Measurements from ENCODE around the gene IQSEC3. TPM values are rescaled to one million over a fixed set of nuclear protein-coding genes. Genes with fewer than 3 reads are reported as not detected.
A peak's percentile ranks its signal among the peaks of the same experiment; 100 is the strongest.

Gene IQSEC3
- total RNA-seq, 1 donor: 0.36 TPM

- H3K9me3 ChIP-seq (ENCODE audit: low read depth, low read length): no peaks in the 10 kb centered on the region
- H4K20me1 ChIP-seq (ENCODE audit: insufficient read depth, low read length): no peaks in the 10 kb centered on the region
- DNase-seq (ENCODE audit: insufficient read length, low spot score, missing footprints): peak; percentile 15
- no peaks in the 10 kb centered on the region for H3K79me2 ChIP-seq (ENCODE audit: insufficient read depth, low read length)
- H3K27ac ChIP-seq (ENCODE audit: low read depth, low read length): no peak overlapping the region
- H3K4me2 ChIP-seq (ENCODE audit: insufficient read depth, low read length): no peak overlapping the region
- no peak overlapping the region for H3K4me3 ChIP-seq (ENCODE audit: insufficient read depth, low read length)
- peaks cover 11% of the 10 kb centered on the region for H3K27me3 ChIP-seq (ENCODE audit: insufficient read depth, low read length)
- no peak overlapping the region for H2AFZ ChIP-seq (ENCODE audit: low read length)
- H3K36me3 ChIP-seq (ENCODE audit: insufficient read depth, low read length): no peaks in the 10 kb centered on the region
- no peak for TF ChIP-seq CTCF (IDR thresholded peaks at IDR 0.05; ENCODE audit: extremely low read depth, low read depth, low read length)
- no peaks in the 10 kb centered on the region for H3K4me1 ChIP-seq (ENCODE audit: insufficient read depth, low read length)
These were observed 154.5 kb downstream of the IQSEC3 start for GRCh38 chr12:220946-221550.

GRCh38 chr12:221736-222135, 155.2 kb downstream of the IQSEC3 start:
- no peak overlapping the region for H3K4me2 ChIP-seq (ENCODE audit: insufficient read depth, low read length)
- no peak overlapping the region for H3K4me3 ChIP-seq (ENCODE audit: insufficient read depth, low read length)
- peaks cover 11% of the 10 kb centered on the region for H3K27me3 ChIP-seq (ENCODE audit: insufficient read depth, low read length)
- no peaks in the 10 kb centered on the region for H3K36me3 ChIP-seq (ENCODE audit: insufficient read depth, low read length)
- no peaks in the 10 kb centered on the region for H3K79me2 ChIP-seq (ENCODE audit: insufficient read depth, low read length)
- TF ChIP-seq CTCF (IDR thresholded peaks at IDR 0.05; ENCODE audit: extremely low read depth, low read depth, low read length): no peak
- no peaks in the 10 kb centered on the region for H3K9me3 ChIP-seq (ENCODE audit: low read depth, low read length)
- H3K27ac ChIP-seq (ENCODE audit: low read depth, low read length): no peak overlapping the region
- no peaks in the 10 kb centered on the region for H3K4me1 ChIP-seq (ENCODE audit: insufficient read depth, low read length)
- H2AFZ ChIP-seq (ENCODE audit: low read length): no peak overlapping the region
- no peak for DNase-seq (ENCODE audit: insufficient read length, low spot score, missing footprints)
- H4K20me1 ChIP-seq (ENCODE audit: insufficient read depth, low read length): no peaks in the 10 kb centered on the region

- Histone ChIP-seq H3K27ac (ENCODE audit: low read depth, low read length) (no peak overlapping the region), H3K27me3 (ENCODE audit: insufficient read depth, low read length) (peaks cover 21% of the 10 kb centered on the region), H3K4me1 (ENCODE audit: insufficient read depth, low read length) (no peaks in the 10 kb centered on the region), H3K9me3 (ENCODE audit: low read depth, low read length) (no peaks in the 10 kb centered on the region), H3K79me2 (ENCODE audit: insufficient read depth, low read length) (no peaks in the 10 kb centered on the region), H3K4me2 (ENCODE audit: insufficient read depth, low read length) (no peak overlapping the region), H2AFZ (ENCODE audit: low read length) (no peak overlapping the region), H4K20me1 (ENCODE audit: insufficient read depth, low read length) (no peaks in the 10 kb centered on the region), H3K36me3 (ENCODE audit: insufficient read depth, low read length) (no peaks in the 10 kb centered on the region), H3K4me3 (ENCODE audit: insufficient read depth, low read length) (no peak overlapping the region)
- DNase-seq (ENCODE audit: insufficient read length, low spot score, missing footprints): no peak
- TF ChIP-seq CTCF (IDR thresholded peaks at IDR 0.05; ENCODE audit: extremely low read depth, low read depth, low read length): no peak
These were observed 157.3 kb downstream of the IQSEC3 start for GRCh38 chr12:223841-224240.

- H3K4me2 ChIP-seq (ENCODE audit: insufficient read depth, low read length): no peak overlapping the region
- H3K27me3 ChIP-seq (ENCODE audit: insufficient read depth, low read length): peaks cover 26% of the 10 kb centered on the region
- no peak overlapping the region for H2AFZ ChIP-seq (ENCODE audit: low read length)
- no peak overlapping the region for H3K27ac ChIP-seq (ENCODE audit: low read depth, low read length)
- H3K79me2 ChIP-seq (ENCODE audit: insufficient read depth, low read length): no peaks in the 10 kb centered on the region
- H3K36me3 ChIP-seq (ENCODE audit: insufficient read depth, low read length): no peaks in the 10 kb centered on the region
- no peaks in the 10 kb centered on the region for H3K4me1 ChIP-seq (ENCODE audit: insufficient read depth, low read length)
- no peaks in the 10 kb centered on the region for H4K20me1 ChIP-seq (ENCODE audit: insufficient read depth, low read length)
- no peaks in the 10 kb centered on the region for H3K9me3 ChIP-seq (ENCODE audit: low read depth, low read length)
- H3K4me3 ChIP-seq (ENCODE audit: insufficient read depth, low read length): no peak overlapping the region
- no peak for DNase-seq (ENCODE audit: insufficient read length, low spot score, missing footprints)
- no peak for TF ChIP-seq CTCF (IDR thresholded peaks at IDR 0.05; ENCODE audit: extremely low read depth, low read depth, low read length)
These were observed 157.8 kb downstream of the IQSEC3 start for GRCh38 chr12:224330-224729.

All from osteoblast (primary cell).